SU-DHL-6 (cell line): ENCODE data around the gene SPEF1.

Source experiments
- EZH2phosphoT487 ChIP-seq: fragments of 200-600 bp; sonication (generic), shearing (Covaris generic); conservative IDR thresholded peaks from 2 replicates; pipeline ENCODE4 v1.6.1; 2018; ENCODE audit warnings: mild to moderate bottlenecking, antibody characterized with exemption, low read length, moderate library complexity, mixed read lengths
- TF ChIP-seq, protein P1 (sequence below): fragments of 200-600 bp; sonication (generic); IDR thresholded peaks from one replicate; pipeline ENCODE4 v1.5.1; 2017; ENCODE audit warnings: antibody characterized with exemption, mild to moderate bottlenecking, low read length, moderate library complexity; ENCODE audit not compliant: insufficient read depth, poor library complexity, severe bottlenecking

DNA sequence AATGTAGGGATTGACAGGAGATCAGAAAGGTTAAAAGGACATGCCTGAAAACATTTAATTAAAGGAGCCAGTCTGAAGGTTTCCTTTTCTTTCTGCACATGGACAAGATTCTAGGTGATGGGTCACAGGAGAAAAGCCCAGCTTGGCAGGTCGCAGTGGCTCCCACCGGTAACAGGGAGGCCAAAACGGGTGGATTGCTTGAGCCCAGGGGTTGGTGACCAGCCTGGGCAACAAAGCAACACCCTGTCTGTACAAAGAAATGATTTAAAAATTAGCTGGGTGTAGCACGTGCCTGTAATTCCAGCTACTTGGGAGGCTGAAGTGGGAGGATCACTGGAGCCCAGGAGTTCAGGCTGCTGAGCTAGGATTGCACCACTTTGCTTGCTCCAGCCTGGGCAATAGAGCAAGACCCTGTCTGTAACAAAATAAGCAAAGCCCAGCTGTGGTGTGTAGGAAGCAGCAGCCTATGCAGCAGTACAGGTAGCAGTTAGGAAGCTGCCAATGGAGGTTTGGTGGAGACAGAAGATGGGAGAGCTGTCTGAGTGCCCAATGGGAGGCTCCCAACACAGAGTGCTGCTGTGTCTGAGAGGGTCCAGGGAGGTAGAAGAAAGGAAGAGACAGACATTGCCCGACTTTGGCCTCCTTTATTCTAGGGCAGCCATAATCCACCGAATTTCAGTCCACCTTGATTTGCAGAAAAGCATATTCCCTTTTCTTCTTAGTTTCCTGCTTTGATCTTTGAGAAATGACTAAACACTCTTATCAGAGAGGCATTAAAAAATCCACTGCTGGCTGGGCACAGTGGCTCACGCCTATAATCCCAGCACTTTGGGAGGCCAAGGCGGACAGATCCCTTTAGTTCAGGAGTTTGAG, 32.0 kb upstream of the SPEF1 start:
- TF ChIP-seq, protein P1, sequence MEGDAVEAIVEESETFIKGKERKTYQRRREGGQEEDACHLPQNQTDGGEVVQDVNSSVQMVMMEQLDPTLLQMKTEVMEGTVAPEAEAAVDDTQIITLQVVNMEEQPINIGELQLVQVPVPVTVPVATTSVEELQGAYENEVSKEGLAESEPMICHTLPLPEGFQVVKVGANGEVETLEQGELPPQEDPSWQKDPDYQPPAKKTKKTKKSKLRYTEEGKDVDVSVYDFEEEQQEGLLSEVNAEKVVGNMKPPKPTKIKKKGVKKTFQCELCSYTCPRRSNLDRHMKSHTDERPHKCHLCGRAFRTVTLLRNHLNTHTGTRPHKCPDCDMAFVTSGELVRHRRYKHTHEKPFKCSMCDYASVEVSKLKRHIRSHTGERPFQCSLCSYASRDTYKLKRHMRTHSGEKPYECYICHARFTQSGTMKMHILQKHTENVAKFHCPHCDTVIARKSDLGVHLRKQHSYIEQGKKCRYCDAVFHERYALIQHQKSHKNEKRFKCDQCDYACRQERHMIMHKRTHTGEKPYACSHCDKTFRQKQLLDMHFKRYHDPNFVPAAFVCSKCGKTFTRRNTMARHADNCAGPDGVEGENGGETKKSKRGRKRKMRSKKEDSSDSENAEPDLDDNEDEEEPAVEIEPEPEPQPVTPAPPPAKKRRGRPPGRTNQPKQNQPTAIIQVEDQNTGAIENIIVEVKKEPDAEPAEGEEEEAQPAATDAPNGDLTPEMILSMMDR, result no peak
- TF ChIP-seq EZH2phosphoT487, result no peak
